Bronchial epithelial cell (primary cell): ENCODE measurements around the gene CMIP. TPM values are rescaled to one million over a fixed set of nuclear protein-coding genes. Genes with fewer than 3 reads are reported as not detected.
A peak's percentile ranks its signal among the peaks of the same experiment; 100 is the strongest.

Experiments
- DNase-seq: peaks from one replicate; pipeline ENCODE4 v3.0.0-alpha.2; 2010; ENCODE audit warnings: low read depth
- FAIRE-seq: peaks from 2 replicates; lab custom pipeline; 2011; peaks lifted over from hg19 to GRCh38; lab: Jason Lieb, UNC
- H3K27me3 ChIP-seq: 2 replicates; pipeline ENCODE4 v1.5.1; 2011; ENCODE audit warnings: low read length; ENCODE audit not compliant: control insufficient read depth, insufficient read depth
- H3K36me3 ChIP-seq: 2 replicates; pipeline ENCODE4 v1.5.1; 2011; ENCODE audit warnings: low read length; ENCODE audit not compliant: control insufficient read depth, insufficient read depth
- H3K4me3 ChIP-seq: 2 replicates; pipeline ENCODE4 v1.5.1; 2011; ENCODE audit warnings: mild to moderate bottlenecking, low read depth, low read length, control low read depth
- total RNA-seq: library from RNA; depleted of rRNA; stranded (reverse); fragments of >200 nt; gene quantifications from 2 replicates; pipeline ENCODE4 v1.2.1, GENCODE V29; 2014
- TF ChIP-seq, protein P1 (sequence below): IDR thresholded peaks from 2 replicates; pipeline ENCODE4 v1.5.1; 2011; ENCODE audit warnings: mild to moderate bottlenecking, moderate library complexity, low read length, control low read depth, inconsistent platforms; ENCODE audit not compliant: insufficient read depth, severe bottlenecking

The CMIP gene
- total RNA-seq, 1 donor from 2014 or later, result 21.1 TPM

DNA sequence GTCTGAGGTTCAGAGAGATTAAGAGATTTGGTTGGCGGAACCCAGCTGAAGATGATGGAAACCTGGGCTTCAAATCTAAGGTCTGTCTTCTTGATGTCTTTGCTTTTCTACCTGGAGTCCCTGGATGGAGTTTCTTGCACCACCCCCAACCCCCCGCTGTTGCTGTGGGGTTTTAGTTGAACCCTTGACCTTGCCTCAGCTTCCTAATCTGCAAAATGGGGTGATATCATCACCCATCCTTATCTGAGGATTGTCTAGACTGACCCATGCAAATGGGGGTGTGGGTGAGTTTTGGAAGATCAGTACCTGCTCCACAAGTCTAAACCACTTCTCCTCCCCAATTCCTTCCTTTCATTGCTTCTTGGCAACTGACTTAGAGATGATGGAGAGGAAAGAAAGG, 9.0 kb upstream of the CMIP start:
- Histone ChIP-seq H3K36me3 (no peaks in the 10 kb centered on the region), H3K4me3 (no peak overlapping the region), H3K27me3 (no peaks in the 10 kb centered on the region)
- TF ChIP-seq, protein P1, sequence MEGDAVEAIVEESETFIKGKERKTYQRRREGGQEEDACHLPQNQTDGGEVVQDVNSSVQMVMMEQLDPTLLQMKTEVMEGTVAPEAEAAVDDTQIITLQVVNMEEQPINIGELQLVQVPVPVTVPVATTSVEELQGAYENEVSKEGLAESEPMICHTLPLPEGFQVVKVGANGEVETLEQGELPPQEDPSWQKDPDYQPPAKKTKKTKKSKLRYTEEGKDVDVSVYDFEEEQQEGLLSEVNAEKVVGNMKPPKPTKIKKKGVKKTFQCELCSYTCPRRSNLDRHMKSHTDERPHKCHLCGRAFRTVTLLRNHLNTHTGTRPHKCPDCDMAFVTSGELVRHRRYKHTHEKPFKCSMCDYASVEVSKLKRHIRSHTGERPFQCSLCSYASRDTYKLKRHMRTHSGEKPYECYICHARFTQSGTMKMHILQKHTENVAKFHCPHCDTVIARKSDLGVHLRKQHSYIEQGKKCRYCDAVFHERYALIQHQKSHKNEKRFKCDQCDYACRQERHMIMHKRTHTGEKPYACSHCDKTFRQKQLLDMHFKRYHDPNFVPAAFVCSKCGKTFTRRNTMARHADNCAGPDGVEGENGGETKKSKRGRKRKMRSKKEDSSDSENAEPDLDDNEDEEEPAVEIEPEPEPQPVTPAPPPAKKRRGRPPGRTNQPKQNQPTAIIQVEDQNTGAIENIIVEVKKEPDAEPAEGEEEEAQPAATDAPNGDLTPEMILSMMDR, result no peak
- no peak for DNase-seq
- no peak for FAIRE-seq

- DNase-seq (no peak), FAIRE-seq (no peak)
- Histone ChIP-seq H3K36me3 (no peaks in the 10 kb centered on the region), H3K27me3 (no peaks in the 10 kb centered on the region), H3K4me3 (no peak overlapping the region)
- TF ChIP-seq, protein P1, result no peak
Measured at GRCh38 chr16:81436386-81436785, 8.2 kb upstream of the CMIP start.

DNA sequence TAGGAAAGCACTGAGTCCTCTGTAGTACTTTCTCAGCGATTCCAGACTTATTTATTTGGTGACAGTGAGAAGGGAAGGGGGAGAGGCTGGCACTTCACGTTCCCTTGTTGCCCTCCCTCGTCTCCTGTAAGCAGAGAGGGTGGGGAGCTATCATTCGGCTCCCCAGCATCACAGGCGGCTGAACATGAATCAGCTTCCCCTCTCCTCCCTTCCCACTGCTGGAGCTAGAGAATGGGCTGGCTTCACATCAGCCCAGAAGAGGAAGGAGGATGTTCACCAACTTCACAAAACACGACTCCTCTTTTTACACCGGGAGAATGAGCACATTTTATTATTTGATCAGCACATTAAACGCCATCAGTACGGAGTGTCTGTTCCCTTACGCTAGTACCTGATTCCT, 6.7 kb upstream of the CMIP start:
- H3K27me3 ChIP-seq, result no peaks in the 10 kb centered on the region
- FAIRE-seq (no peak), DNase-seq (peak; percentile 34)
- TF ChIP-seq, protein P1, result no peak
- H3K36me3 ChIP-seq, result no peaks in the 10 kb centered on the region
- no peak overlapping the region for H3K4me3 ChIP-seq

DNA sequence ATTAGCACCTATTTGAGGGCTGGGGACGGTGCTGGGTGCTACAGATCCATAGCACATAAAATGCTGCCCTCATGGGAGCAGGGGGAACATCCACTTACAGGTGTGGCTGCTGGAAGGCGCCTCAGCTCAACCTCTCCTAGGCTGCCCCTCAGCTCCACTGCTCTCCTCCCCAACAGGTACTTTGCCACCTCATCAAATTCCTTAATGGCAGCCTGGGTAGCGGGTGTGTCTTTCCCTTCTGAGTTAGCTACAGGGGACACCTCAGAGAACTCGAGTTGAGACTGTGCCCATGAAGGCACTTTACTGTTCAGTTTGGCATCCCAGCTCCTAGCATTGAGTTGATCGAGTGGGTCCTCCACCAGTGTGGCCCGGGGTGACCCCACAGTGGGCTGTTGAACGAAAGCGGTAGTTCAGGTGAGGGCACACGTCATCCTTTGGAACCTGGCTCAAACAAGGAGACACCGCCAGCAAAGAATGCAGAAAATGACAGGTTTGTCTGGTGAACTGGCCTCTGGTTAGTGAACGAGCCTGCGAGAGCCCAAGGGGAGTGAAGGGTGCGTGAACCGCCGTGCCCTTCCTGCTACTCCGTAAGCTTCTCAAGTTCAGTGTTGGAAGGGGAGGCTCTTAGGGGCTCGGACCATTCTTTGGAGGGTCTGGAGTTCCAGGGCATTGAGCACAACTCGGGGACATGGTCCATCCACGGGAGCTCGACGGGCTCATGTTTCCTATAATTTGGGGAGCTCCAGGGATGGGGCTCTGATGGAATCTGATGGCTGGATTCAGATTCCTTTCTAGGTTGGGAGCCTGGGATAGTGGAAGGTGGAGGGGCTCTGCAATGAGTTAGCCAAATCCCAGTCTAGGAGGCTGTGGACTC, 3.5 kb upstream of the CMIP start:
- Histone ChIP-seq H3K4me3 (no peak overlapping the region), H3K27me3 (no peaks in the 10 kb centered on the region), H3K36me3 (no peaks in the 10 kb centered on the region)
- FAIRE-seq, result no peak
- TF ChIP-seq, protein P1, result no peak
- DNase-seq, result no peak

DNA sequence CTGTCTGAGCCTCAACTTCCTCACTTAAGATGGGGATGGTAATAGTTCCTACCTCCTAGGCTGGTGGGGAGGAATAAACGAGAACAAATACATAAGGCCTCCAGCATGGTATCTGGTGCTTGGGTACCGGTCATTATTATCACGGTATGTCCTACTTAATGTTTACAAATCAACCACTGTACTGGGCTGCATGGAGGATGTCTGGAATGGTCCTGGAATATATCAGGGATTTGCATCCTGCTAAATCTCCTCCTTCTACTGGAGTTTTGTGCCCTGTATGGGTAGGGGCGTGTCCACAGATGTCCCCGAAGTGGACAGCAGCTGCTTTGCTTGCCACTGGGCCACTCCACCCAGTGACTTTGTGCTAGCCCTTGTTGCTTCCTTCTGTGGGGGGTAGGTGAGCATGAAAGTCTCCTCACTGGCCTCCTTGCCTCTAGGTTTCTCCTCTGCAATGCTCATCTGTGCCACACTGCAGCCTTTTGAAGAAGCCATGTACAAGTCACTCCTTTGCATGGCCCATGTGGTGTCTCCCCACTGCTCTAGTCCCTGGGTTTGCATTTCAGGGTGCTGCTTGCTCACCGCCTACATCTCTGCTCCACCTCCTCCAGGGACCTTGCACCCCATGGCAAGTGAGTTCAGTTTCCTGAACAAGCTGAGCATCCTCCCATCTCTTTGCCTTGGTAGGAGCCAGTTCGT, 2.2 kb upstream of the CMIP start:
- no peaks in the 10 kb centered on the region for H3K27me3 ChIP-seq
- no peak overlapping the region for H3K4me3 ChIP-seq
- DNase-seq, result no peak
- no peaks in the 10 kb centered on the region for H3K36me3 ChIP-seq
- FAIRE-seq, result peak; percentile 7
- TF ChIP-seq, protein P1, result no peak
